Measurements from ENCODE around the gene HADHA.

DNA sequence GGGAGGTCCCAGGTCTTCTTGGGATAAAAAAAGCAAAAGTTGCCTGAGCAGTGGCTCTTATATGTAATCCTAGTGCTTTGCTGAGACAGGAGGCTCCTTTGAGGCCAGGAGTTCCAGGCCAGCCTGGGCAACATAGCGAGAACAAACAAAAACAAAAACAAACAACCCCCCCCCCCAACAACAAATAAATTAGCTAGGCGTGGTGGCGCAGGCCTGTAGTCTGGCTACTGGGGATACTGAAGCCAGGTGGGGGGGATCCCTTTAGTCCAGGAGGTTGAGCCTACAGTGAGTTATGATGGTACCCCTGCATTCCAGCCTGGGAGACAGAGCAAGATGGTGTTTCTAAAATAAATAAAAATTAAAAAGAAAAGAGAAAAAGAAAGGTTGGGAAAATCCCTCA lies 66.2 kb downstream of the HADHA start:
- no peak for TF ChIP-seq POLR2A (IDR thresholded peaks at IDR 0.05; ENCODE audit: low read length)
- no peak for TF ChIP-seq GATA1 (IDR thresholded peaks at IDR 0.05; ENCODE audit: low read depth, low read length)

Measured in erythroblast (primary cell).